ENCODE data around the gene CCT5.
"Not testable (repeated sequence)": the region's sequence is repeated elsewhere in the genome, so short reads cannot be mapped to it uniquely, and the experiment has no call there.

CCT5 gene

DNA sequence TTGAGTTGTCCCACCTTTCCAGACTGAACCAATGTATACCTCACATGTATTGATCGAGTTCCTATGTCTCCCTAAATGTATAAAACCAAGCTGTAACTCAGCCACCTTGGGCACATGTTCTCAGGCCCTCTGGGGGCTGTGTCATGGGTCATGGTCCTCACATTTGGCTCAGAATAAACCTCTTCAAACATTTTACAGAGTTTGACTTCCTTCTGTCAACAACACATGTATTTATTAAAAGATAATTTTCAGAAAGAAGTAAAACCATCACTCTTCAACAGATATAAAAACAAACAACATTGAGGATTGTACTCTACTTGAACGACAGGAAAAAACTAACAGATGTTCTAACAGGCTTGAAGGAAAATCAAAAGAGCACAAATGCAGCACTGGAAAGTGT is 53.1 kb downstream of the CCT5 start:
- no peak for DNase-seq

DNA sequence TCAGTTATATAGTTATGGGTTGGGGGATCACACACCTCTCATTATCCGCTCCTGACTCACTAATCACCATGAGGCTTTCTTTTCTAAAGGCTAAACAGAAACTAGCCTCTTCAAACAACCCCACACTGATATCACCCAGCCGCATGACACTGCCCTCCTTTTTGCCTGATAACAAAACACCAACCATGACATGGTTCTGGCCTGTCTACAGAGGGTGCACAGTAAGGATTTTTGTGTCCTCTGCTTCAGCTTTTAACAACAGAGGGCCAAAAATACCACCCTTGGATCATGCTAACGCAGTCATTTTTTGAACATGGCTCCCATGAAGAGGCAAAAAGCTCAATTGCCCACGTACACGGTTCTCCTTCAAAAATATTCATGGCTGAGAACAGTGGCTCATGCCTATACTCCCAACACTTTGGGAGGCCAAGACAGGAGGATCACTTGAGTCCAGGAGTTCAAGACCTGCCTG is 53.7 kb downstream of the CCT5 start:
- DNase-seq: no peak

DNA sequence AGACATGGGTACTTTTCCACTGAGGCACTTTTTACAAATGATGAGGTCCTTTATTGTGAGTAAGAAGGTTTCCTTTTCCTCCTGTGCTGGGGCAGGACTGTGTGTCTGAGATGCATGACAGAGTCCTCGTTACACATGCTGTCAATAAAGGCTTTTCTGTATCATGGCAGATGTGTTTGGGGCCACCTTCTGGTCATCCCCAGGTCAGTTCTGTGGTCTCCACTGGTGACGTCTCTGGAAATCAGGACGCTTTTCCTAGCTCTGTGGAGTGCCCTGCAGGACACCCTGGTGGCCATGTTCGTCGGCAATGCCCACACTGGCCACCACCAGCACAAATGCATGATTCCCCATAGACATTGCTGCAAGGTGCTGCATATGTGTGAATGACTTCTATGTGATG is 54.9 kb downstream of the CCT5 start:
- DNase-seq: no peak

DNA sequence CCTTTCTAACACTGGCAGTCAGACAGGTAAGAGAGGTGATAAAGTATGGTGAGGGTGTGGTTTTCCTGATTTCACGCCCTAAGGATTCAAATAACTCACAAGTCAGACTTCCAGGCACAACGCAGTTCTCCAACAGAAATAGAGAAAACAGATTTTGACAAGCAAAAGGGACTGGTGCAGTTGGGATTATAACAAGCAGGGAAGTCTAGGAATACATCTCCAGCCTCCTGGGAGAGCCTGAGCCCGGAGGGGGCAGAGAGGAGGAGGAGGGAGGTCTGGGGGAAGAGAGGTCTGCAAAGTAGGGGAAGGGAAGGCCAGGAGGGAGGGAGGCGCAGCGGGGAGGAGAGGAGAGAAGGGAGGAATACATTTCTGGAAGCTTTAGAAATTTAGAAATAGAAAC is 56.0 kb downstream of the CCT5 start:
- no peak for DNase-seq

DNA sequence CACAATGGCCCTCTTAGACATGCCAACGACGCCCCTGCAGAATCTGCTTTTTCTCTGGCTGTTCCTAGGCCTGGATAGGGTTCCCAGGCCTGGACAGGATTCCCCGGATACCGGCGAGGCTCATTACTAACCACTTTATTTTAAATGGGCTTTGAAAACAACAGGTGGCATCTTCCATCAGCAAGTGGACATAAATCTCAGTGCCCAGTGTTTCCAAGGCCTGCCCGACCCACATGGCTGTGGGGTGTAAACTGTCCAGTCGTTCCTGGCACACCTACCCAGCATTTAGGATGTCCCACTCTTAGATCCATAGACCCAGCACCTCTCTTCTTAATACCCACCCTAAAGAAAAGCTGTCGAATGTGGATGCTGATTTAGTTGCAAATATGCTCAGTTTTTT is 56.7 kb downstream of the CCT5 start:
- no peak for DNase-seq

DNA sequence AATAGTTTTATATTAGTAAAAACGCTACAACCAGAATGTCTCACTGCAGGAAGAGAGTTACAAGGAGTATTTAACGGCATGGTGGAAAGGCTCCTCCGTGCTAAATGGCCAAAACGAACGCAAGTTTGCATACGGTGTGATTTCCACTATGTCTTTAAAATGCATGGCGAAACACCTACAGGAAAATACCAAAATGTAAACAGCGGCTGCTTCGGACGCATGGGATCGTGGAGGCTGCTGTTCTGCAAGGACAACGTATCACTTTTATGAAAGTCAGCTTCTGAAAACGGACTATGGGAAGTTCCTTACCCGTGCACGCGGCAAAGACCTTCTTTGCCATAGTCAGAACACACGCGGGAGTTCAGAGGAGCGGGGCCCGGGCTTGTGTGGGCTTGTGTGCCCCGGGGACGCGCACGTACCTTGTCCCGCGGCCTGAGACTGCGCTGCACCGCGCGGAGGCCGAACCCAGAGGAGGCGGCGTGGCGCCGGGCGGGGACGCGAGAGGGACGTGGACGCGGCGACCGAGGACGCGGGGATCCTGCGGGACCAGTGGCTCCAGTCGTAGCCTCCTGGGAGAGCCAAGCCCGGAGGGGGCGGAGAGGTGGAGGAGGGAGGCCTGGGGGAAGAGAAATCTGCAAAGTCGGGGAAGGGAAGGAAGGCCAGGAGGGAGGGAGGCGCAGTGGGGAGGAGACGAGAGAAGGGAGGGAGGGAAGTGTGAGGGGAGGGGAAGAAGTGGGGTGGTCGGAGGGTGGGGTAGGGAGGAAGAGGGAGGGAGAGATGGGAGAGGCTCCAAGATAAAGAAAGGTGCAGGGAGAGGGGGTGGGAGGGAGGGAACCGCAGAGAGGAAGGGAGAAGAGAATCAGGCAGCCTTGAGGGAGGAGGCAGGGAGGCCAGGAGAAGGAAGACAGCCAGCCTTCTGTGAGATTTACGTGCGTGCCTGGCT is 57.4 kb downstream of the CCT5 start, which contains the start of gene CMBL:
TSS of gene CMBL (minus strand) at position 697 of the 943 bp plus-strand sequence. CDS start 17,140 bp downstream, outside the sequence.
- DNase-seq: peak; percentile 38

DNA sequence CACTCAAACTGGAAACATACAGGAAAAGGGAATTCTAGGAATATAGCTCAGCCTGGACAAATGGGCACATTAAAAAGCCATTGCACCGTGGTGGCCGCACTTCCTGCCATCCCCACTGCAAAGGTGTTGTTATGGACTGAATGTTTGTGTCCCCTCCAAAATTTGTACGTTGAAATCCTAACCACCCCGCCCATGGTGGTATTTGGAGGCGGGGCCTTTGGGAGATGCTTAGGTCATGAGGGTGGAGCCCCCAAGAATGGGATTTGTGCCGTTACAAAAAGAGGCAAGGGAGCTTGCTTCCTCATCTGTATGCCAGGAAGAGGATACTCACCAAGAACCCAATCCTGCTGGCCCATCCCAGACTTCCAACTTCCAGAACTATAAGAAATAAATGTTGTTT is 58.8 kb downstream of the CCT5 start:
- DNase-seq: no peak

DNA sequence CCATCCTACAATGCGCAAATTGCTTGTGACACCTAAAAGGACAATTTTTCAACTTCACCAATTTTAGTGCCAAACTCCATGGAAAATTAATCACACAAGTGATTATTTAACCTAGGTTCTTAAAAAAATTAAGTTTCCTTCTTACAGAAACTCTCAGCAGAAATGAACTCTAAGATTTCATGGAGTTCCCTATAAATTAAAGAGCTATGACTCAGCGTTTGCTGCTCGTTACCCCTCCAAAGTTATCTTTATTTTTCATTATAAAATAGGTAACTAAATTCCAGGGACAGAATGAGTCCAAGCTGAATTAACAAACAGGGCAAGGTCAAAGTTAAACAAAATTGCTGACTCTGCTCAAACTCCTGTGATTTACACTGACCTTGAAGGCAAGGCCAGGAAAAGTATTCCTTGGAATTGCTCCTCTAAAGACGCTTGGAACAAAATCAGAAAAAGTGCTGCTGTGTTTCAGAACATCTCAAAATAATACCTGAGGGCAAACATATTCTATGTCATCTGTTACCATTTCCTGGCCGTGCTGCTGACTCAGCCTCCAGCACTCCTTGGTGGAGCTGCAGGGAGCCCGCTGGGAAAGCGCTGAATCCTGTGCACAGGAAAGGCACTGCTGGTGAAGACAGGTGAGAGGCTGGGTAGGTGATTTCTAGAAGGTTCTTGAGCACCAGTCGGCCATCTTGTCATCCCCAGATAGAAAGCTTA is 60.1 kb downstream of the CCT5 start:
- DNase-seq: no peak

DNA sequence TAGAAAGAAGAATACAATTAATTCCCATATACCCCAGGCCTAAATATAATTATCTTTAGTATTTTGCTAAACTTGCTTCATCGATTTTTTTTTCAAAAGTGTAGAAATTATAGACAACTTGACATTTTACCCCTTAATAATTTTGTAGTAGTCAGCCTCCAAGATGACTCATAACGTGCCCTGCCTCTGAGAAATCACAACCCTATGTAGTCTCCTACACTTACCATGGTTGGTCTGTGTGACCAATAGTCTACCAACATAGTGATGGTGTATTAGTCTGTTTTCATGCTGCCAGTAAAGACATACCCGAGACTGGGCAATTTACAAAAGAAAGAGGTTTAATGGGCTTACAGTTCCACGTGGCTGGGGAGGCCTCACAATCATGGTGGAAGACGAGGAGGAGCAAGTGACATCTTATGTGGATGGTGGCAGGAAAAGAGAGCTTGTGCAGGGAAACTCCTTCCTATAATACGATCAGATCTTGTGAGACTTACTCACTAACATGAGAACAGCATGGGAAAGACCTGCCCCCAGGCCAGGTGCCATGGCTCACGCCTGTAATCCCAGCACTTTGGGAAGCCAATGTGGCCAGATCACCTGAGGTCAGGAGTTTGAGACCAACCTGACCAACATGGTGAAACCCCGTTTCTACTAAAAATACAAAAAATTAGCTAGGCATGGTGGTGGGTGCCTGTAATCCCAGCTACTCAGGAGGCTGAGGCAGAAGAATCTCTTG is 60.9 kb downstream of the CCT5 start:
- not testable (repeated sequence) for DNase-seq

DNA sequence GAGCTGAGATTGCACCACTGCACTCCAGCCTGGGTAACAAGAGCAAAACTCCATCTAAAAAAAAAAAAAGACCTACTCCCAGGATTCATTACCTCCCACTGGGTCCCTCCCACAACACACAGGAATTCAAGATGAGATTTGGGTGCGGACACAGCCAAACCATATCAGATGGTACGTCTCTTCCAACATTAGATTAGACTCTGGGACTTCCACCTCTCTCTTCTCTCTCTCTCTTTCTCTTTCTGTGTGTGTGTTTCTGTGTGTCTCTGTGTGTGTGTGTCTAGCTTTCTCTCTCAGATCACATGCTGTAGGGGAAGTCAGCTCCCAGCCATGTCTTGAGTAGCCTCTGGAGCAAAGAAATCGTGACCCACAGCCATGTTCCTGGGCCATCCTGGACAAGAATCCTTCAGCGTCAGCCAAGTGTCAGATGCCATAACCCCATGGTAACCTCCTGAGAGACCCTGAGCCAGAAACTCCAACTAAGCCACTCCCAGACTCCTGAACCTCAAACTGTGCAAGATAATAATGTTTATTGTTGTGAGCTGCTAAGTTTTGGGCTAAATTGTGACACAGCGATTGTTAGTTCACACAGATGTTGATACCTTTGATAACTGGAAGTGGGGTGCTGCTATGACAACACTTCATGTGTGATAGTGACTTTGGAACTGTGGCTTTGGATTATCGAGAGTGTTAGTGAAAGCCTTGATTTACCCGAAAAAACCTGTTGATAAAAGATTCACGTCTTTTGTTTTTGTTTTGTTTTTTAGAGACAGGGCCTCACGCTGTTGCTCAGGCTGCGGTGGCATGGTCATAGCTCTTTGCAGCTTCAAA is 61.7 kb downstream of the CCT5 start:
- DNase-seq: no peak

DNA sequence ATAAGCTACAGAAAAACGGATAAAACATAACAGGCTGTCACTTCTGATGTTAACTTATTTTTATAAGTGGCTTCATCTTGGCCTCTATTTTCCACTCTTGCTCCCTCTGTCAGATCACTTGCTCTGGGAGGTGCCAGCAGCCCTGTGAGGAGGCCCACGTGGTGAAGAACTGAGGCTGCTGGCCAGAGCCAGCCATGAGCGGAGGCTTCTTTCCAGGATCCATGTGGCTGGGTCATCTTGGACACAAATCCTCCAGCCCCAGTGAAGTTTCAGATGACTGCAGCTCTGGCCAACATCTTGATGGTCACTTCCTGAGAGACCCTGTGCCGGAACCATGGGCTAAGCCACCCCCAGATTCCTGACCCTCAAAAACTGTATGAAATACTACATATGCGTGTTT is 65.1 kb downstream of the CCT5 start:
- no peak for DNase-seq

Measured in CD4-positive, alpha-beta T cell treated with Interleukin-17A for 4 hours (primary cell).